H9 (cell line): ENCODE data around the gene AQP5. TPM values are rescaled to one million over a fixed set of nuclear protein-coding genes. Genes with fewer than 3 reads are reported as not detected.

ENCODE experiments used
- DNase-seq: peaks from one replicate; pipeline ENCODE4 v3.0.0-alpha.2; 2017
- H2AFZ ChIP-seq: one replicate; pipeline ENCODE4 v1.6.1; 2013; ENCODE audit warnings: mild to moderate bottlenecking, low read length, control low read depth, moderate library complexity
- H2AK5ac ChIP-seq: 2 replicates; pipeline ENCODE4 v1.6.1; 2013; ENCODE audit warnings: low read length, control low read depth, mixed read lengths; ENCODE audit not compliant: insufficient read length
- H2BK120ac ChIP-seq: one replicate; pipeline ENCODE4 v1.6.1; 2013; ENCODE audit warnings: low read depth, mild to moderate bottlenecking, low read length, control low read depth, inconsistent platforms; ENCODE audit not compliant: poor library complexity, severe bottlenecking
- H2BK12ac ChIP-seq: 2 replicates; pipeline ENCODE4 v1.6.1; 2013; ENCODE audit warnings: low read length, control low read depth, mixed read lengths, low read depth; ENCODE audit not compliant: insufficient read length
- H2BK15ac ChIP-seq: 2 replicates; pipeline ENCODE4 v1.6.1; 2013; ENCODE audit warnings: low read depth, low read length, control low read depth
- H2BK20ac ChIP-seq: one replicate; pipeline ENCODE4 v1.6.1; 2013; ENCODE audit warnings: low read depth, mild to moderate bottlenecking, low read length, control low read depth, inconsistent platforms; ENCODE audit not compliant: poor library complexity, severe bottlenecking
- H2BK5ac ChIP-seq: 2 replicates; pipeline ENCODE4 v1.6.1; 2013; ENCODE audit warnings: low read length, control low read depth, mixed read lengths; ENCODE audit not compliant: insufficient read length
- H3K14ac ChIP-seq: 2 replicates; pipeline ENCODE4 v1.6.1; 2013; ENCODE audit warnings: low read length, control low read depth; ENCODE audit not compliant: insufficient read depth
- H3K18ac ChIP-seq: 2 replicates; pipeline ENCODE4 v1.6.1; 2013; ENCODE audit warnings: low read depth, mild to moderate bottlenecking, mixed read lengths, low read length, control low read depth; ENCODE audit not compliant: insufficient read length
- H3K23ac ChIP-seq: 2 replicates; pipeline ENCODE4 v1.6.1; 2013; ENCODE audit warnings: low read length, control low read depth, mixed read lengths, low read depth; ENCODE audit not compliant: insufficient read length
- H3K23me2 ChIP-seq: 2 replicates; pipeline ENCODE4 v1.6.1; 2013; ENCODE audit warnings: low read depth, mild to moderate bottlenecking, mixed read lengths, low read length, control low read depth; ENCODE audit not compliant: insufficient read length, poor library complexity, severe bottlenecking
- H3K27ac ChIP-seq: 2 replicates; pipeline ENCODE4 v1.5.1; 2013; ENCODE audit warnings: low read length, control low read depth, mixed read lengths, low read depth; ENCODE audit not compliant: insufficient read length
- H3K27me3 ChIP-seq: 2 replicates; pipeline ENCODE4 v1.6.1; 2013; ENCODE audit warnings: low read length, control low read depth, inconsistent platforms; ENCODE audit not compliant: insufficient read depth
- H3K4ac ChIP-seq: 2 replicates; pipeline ENCODE4 v1.6.1; 2013; ENCODE audit warnings: low read depth, mild to moderate bottlenecking, control low read depth, inconsistent platforms, low read length, moderate library complexity
- H3K4me1 ChIP-seq: 2 replicates; pipeline ENCODE4 v1.6.1; 2013; ENCODE audit warnings: low read length, control low read depth, inconsistent platforms; ENCODE audit not compliant: insufficient read depth
- H3K4me2 ChIP-seq: 2 replicates; pipeline ENCODE4 v1.6.1; 2013; ENCODE audit warnings: low read length, control low read depth, mixed read lengths; ENCODE audit not compliant: insufficient read length, insufficient read depth
- H3K56ac ChIP-seq: 2 replicates; pipeline ENCODE4 v1.6.1; 2013; ENCODE audit warnings: low read depth, mild to moderate bottlenecking, mixed read lengths, low read length, control low read depth; ENCODE audit not compliant: insufficient read length
- H3K79me1 ChIP-seq: 2 replicates; pipeline ENCODE4 v1.6.1; 2013; ENCODE audit warnings: low read depth, mild to moderate bottlenecking, moderate library complexity, low read length, control low read depth, inconsistent platforms; ENCODE audit not compliant: insufficient read depth, poor library complexity, severe bottlenecking
- H3K79me2 ChIP-seq: 2 replicates; pipeline ENCODE4 v1.6.1; 2013; ENCODE audit warnings: low read length, control low read depth, inconsistent platforms; ENCODE audit not compliant: insufficient read depth
- H3K9ac ChIP-seq: 2 replicates; pipeline ENCODE4 v1.6.1; 2013; ENCODE audit warnings: low read length, control low read depth, mixed read lengths; ENCODE audit not compliant: insufficient read length; ENCODE audit errors: extremely low read depth
- H3K9me3 ChIP-seq: one replicate; pipeline ENCODE4 v1.6.1; 2013; ENCODE audit warnings: low read depth, low read length, inconsistent platforms; ENCODE audit not compliant: control insufficient read depth
- H3T11ph ChIP-seq: one replicate; pipeline ENCODE4 v1.6.1; 2013; ENCODE audit warnings: mild to moderate bottlenecking, low read length, control low read depth, inconsistent platforms
- H4K20me1 ChIP-seq: one replicate; pipeline ENCODE4 v1.6.1; 2013; ENCODE audit not compliant: control insufficient read depth, insufficient read length, insufficient read depth
- H4K5ac ChIP-seq: 2 replicates; pipeline ENCODE4 v1.6.1; 2013; ENCODE audit warnings: low read depth, mild to moderate bottlenecking, mixed read lengths, low read length, control low read depth; ENCODE audit not compliant: insufficient read length
- H4K8ac ChIP-seq: replicated peaks from 2 replicates; pipeline ENCODE4 v1.6.1; 2013; ENCODE audit warnings: low read length, control low read depth, mixed read lengths, low read depth; ENCODE audit not compliant: insufficient read length
- H4K91ac ChIP-seq: 2 replicates; pipeline ENCODE4 v1.6.1; 2013; ENCODE audit warnings: low read depth, mild to moderate bottlenecking, moderate library complexity, mixed read lengths, low read length, control low read depth; ENCODE audit not compliant: insufficient read length
- H3K27ac Mint-ChIP-seq, 3 experiments: 2 replicates in 2 of 3; 3 replicates in 1 of 3; pipeline ENCODE4 v1.8.0; 2020 to 2021; ENCODE audit warnings: mixed read lengths in 3 of 3, mild to moderate bottlenecking in 1 of 3, moderate library complexity in 1 of 3
- H3K27me3 Mint-ChIP-seq: 2 replicates; pipeline ENCODE4 v1.8.0; 2021; ENCODE audit warnings: low read depth, mild to moderate bottlenecking, moderate library complexity, mixed read lengths
- H3K36me3 Mint-ChIP-seq, 3 experiments: 2 replicates in 2 of 3; 3 replicates in 1 of 3; pipeline ENCODE4 v1.8.0; 2020 to 2021; ENCODE audit warnings: low read depth in 3 of 3, mixed read lengths in 3 of 3; ENCODE audit not compliant: insufficient read depth in 1 of 3
- H3K4me1 Mint-ChIP-seq, 2 experiments: 2 replicates each; pipeline ENCODE4 v1.8.0; 2020; ENCODE audit warnings: mixed read lengths in 2 of 2
- H3K4me3 Mint-ChIP-seq, 2 experiments: 2 replicates in 1 of 2; 3 replicates in 1 of 2; pipeline ENCODE4 v1.8.0; 2020 to 2021; ENCODE audit warnings: mild to moderate bottlenecking in 2 of 2, mixed read lengths in 2 of 2, moderate library complexity in 1 of 2
- H3K9me3 Mint-ChIP-seq, 2 experiments: 2 replicates in 1 of 2; 3 replicates in 1 of 2; pipeline ENCODE4 v1.8.0; 2020; ENCODE audit warnings: mild to moderate bottlenecking in 2 of 2, mixed read lengths in 2 of 2, moderate library complexity in 1 of 2
- CTCF ChIP-seq: fragments of 200-600 bp; sonication (generic); conservative IDR thresholded peaks from 3 replicates; pipeline ENCODE4 v1.8.0; 2021; ENCODE audit warnings: antibody characterized with exemption, mild to moderate bottlenecking
- WGBS: extraction: QIAGEN DNeasy Blood & Tissue Kit; methylation state at CpG from one replicate; pipeline ENCODE4 v1.1.7; 2013; ENCODE audit warnings: missing lambda C conversion rate, low lambda C conversion rate, mixed read lengths; ENCODE audit not compliant: insufficient read length; ENCODE audit errors: extremely low coverage; 5-methylcytosine and 5-hydroxymethylcytosine counted together
- total RNA-seq: library from RNA; stranded (reverse); gene quantifications from 2 replicates; pipeline ENCODE4 v1.2.1, GENCODE V29; 2021

The AQP5 gene
- total RNA-seq, 1 experiment from 2014 or later, result 2.8 TPM

- Histone ChIP-seq H3K79me1 (no peaks in the 10 kb centered on the region), H4K8ac (no peak overlapping the region), H4K91ac (no peak overlapping the region), H3K23me2 (no peaks in the 10 kb centered on the region), H3K4ac (no peak overlapping the region), H2BK20ac (no peak overlapping the region), H2BK5ac (no peak overlapping the region), H3T11ph (no peak overlapping the region), H3K27me3 (peaks cover 1% of the 10 kb centered on the region; the same call in 1 of the 2 replicates), H2BK12ac (no peak overlapping the region), H3K23ac (no peak overlapping the region), H3K18ac (no peak overlapping the region), H3K4me1 (peaks cover 6% of the 10 kb centered on the region; the same call in 1 of the 2 replicates), H3K14ac (no peak overlapping the region), H4K20me1 (no peaks in the 10 kb centered on the region), H3K79me2 (no peaks in the 10 kb centered on the region), H3K9ac (no peak overlapping the region), H3K4me2 (no peak overlapping the region), H2AFZ (no peak overlapping the region), H3K56ac (no peak overlapping the region), H2BK120ac (no peak overlapping the region), H3K9me3 (no peaks in the 10 kb centered on the region), H3K27ac (no peak overlapping the region), H2AK5ac (no peak overlapping the region), H4K5ac (no peak overlapping the region), H2BK15ac (no peak overlapping the region)
- Mint-ChIP-seq H3K4me3 (no peak overlapping the region; a peak in 1 of 5 replicates), H3K27ac (no peak overlapping the region), H3K4me1 (peaks cover 20 to 26% of the 10 kb centered on the region in 2 experiments), H3K36me3 (no peaks in the 10 kb centered on the region; a peak in 1 of 7 replicates), H3K27me3 (peaks cover 35% of the 10 kb centered on the region), H3K9me3 (no peaks in the 10 kb centered on the region)
- no CpG with 5 or more reads among the region's 53 CpGs for WGBS
- TF ChIP-seq CTCF, result no peak
- DNase-seq, result peak; percentile 78
These were observed 6.5 kb upstream of the AQP5 start for GRCh38 chr12:49954863-49955830.
